ENCODE results near the gene MLXIP. TPM values are rescaled to one million over a fixed set of nuclear protein-coding genes. Genes with fewer than 3 reads are reported as not detected.

MLXIP gene
- total RNA-seq, 2 donors from 2014 or later: 28.4 to 48.6 TPM

DNA sequence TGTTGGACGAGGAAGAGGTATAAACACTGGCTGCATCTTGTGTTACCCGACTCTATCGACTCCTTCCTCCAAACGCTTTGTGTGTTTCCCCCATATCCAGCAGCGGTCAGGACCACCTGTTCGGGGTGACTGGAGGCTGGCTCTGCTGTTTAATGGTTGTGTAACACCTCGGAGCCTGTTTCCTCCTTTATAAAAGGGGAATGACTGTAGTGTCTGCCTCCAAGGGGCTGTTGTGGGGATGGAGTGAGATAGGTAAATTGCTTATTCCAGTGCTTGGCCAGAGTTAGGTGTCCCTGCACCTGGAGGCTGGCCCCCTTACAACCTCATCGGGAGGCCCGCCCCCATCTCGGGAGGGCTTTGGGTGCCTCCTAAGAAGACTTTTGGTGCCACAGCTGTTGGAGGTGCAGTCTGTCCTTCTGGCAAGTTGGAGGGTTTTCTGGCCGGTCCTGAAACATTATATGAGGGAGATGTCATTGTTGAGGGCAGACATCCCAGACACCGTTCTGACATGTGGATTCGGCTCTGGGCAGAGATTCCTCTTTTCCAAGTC is 1.1 kb downstream of the MLXIP start:
- H3K4me1 Mint-ChIP-seq (ENCODE audit: low read depth in 2 of 2): peaks cover 45 to 50% of the 10 kb centered on the region in 2 donors
- no peaks in the 10 kb centered on the region for H3K27me3 Mint-ChIP-seq
- ATAC-seq (no peak), DNase-seq (ENCODE audit: low spot score) (no peak)
- H3K9me3 Mint-ChIP-seq: no peaks in the 10 kb centered on the region
- peak overlapping the region; percentile 75 to 88 for H3K27ac Mint-ChIP-seq
- peak overlapping the region; percentile 97 for H3K4me3 Mint-ChIP-seq
- no peaks in the 10 kb centered on the region for H3K36me3 Mint-ChIP-seq

DNA sequence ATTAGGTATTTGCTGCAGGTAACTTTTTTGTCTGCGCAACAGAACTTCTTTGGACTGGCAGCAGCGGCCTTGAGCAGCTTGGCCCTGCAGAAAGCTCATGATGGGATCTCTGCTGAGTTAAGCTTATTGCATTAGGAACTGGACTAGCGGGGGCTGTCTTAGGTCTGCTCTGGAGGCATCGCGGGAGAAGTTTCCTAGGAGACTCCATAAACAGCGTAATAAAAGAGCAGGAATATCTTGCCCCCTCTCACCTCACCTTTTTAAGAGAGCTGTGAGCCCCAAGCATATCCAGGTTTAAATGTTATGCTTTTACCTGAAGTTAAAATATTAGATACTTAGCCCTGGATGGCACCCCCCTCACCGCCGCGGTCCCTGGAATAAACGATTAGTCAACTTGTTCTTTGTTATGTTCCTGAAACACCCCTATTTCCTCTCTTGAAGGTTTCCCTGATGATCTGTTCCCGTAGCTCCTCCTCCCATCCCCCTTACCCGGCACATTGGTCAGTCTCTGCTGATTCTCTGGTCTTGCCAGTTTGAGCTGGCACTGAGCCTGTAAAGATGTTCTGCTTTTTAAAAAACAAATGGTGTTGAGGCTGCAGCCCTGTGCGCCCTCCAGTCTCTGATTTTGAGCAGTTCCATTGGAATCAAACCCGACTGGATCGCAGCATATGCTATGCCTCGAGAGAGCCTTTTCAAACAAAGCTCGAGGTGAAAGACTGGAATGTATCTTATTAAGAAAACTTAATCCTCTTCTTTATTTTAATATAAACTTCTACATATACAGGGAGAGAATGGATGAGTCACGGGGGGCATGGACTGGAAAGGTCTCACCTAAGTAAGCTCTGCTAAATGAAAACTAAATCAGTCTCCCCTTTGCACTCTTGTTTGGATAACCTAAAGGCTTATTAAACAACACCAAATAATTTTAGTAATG is 1.9 kb downstream of the MLXIP start:
- peak overlapping the region; percentile 75 to 88 for H3K27ac Mint-ChIP-seq
- no peaks in the 10 kb centered on the region for H3K27me3 Mint-ChIP-seq
- peak overlapping the region; percentile 97 for H3K4me3 Mint-ChIP-seq
- DNase-seq (ENCODE audit: low spot score) (no peak), ATAC-seq (no peak)
- H3K36me3 Mint-ChIP-seq: no peaks in the 10 kb centered on the region
- peaks cover 46 to 51% of the 10 kb centered on the region in 2 donors for H3K4me1 Mint-ChIP-seq (ENCODE audit: low read depth in 2 of 2)
- H3K9me3 Mint-ChIP-seq: no peaks in the 10 kb centered on the region

DNA sequence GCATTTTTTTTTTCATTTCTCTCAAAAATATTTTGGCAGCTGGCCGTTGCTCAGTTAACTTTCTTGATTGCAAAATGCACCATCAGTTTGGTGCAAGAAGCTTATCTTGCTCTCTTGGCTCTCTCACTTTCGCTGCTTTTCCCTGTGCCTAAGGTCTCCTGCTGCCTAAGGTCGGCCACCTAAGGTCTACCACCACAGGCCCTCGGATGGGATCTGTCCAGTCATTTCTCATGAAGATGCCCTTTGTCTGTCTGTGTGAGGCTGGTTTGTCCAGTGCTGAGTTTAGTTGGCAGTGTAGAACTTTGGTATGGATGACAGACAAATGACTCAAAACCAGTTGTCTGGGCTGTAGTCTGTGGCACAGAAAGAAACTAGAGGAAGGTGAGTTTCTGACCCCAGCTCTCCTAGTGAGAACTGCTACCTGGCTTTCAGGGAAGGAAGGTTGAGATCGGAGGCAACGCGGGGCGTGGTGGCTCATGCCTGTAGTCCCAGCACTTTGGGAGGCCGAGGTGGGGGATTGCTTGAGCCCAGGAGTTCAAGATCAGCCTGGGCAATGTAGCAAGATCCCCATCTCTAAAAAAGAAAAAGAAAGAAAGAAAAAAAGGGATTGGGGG is 2.6 kb downstream of the MLXIP start:
- Mint-ChIP-seq H3K27ac (peak overlapping the region; percentile 75 to 88), H3K9me3 (no peaks in the 10 kb centered on the region), H3K4me1 (ENCODE audit: low read depth in 2 of 2) (peaks cover 53 to 58% of the 10 kb centered on the region in 2 donors), H3K4me3 (peak overlapping the region; percentile 97), H3K36me3 (no peaks in the 10 kb centered on the region), H3K27me3 (no peaks in the 10 kb centered on the region)
- ATAC-seq (peak in 1 of 2 donors; percentile 24), DNase-seq (ENCODE audit: low spot score) (no peak)

- Mint-ChIP-seq H3K27me3 (no peaks in the 10 kb centered on the region), H3K36me3 (no peaks in the 10 kb centered on the region), H3K9me3 (no peaks in the 10 kb centered on the region)
Observed at GRCh38 chr12:122081697-122082221, 3.2 kb downstream of the MLXIP start.

GRCh38 chr12:122082621-122083356 is 4.2 kb downstream of the MLXIP start:
- Mint-ChIP-seq H3K36me3 (no peaks in the 10 kb centered on the region), H3K9me3 (no peaks in the 10 kb centered on the region), H3K27ac (peak overlapping the region; percentile 75 to 88), H3K4me1 (ENCODE audit: low read depth in 2 of 2) (peaks cover 65 to 71% of the 10 kb centered on the region in 2 donors), H3K4me3 (peak overlapping the region; percentile 31), H3K27me3 (no peaks in the 10 kb centered on the region)
- DNase-seq (ENCODE audit: low spot score) (no peak), ATAC-seq (no peak)

More at GRCh38 chr12:122081697-122082221, 3.2 kb downstream of the MLXIP start:
- DNase-seq (ENCODE audit: low spot score) (no peak), ATAC-seq (peak in 1 of 2 donors; percentile 41)
- Mint-ChIP-seq H3K4me1 (ENCODE audit: low read depth in 2 of 2) (peaks cover 56 to 61% of the 10 kb centered on the region in 2 donors), H3K27ac (peak overlapping the region; percentile 75 to 88), H3K4me3 (peak overlapping the region; percentile 97)

DNA sequence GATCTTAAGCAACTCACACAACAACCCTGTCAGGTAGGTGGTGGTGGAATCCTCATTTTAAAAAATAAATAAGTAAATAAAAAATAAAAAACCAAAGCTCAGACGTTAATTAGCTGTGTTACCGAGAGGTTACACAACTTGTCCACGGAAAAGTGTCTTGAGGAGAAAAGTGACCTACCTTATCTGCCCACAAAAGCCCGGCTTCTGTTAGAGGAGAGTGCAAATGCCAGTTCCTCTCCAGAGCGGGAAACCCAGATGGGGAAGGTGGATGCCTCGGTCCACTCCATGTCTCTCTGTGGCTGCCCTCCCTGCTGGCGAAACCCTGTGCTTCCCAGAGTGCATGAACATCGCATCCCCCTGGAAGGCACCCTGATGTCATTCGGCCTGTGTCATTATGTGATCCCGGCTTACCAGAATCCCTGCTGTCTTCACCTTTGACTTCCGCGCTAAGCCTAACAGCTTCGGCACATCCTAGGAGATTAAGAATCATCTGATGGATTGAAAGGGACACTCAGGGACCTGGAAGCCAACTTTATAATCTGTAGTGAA is 6.4 kb downstream of the MLXIP start:
- Mint-ChIP-seq H3K27ac (peak overlapping the region in 1 of 2 donors; percentile 4), H3K36me3 (no peaks in the 10 kb centered on the region), H3K4me1 (ENCODE audit: low read depth in 2 of 2) (peaks cover 67 to 72% of the 10 kb centered on the region in 2 donors), H3K4me3 (no peak overlapping the region), H3K9me3 (no peaks in the 10 kb centered on the region), H3K27me3 (no peaks in the 10 kb centered on the region)
- ATAC-seq (no peak), DNase-seq (ENCODE audit: low spot score) (no peak)

- Mint-ChIP-seq H3K36me3 (no peaks in the 10 kb centered on the region), H3K4me1 (ENCODE audit: low read depth in 2 of 2) (peaks cover 61 to 65% of the 10 kb centered on the region in 2 donors), H3K4me3 (peak overlapping the region; percentile 3), H3K27me3 (no peaks in the 10 kb centered on the region), H3K9me3 (no peaks in the 10 kb centered on the region), H3K27ac (peak overlapping the region; percentile 4 to 19)
- no peak for ATAC-seq
- DNase-seq (ENCODE audit: low spot score): no peak
Observed at GRCh38 chr12:122085591-122085990, 7.0 kb downstream of the MLXIP start.

GRCh38 chr12:122086116-122086515 is 7.6 kb downstream of the MLXIP start:
- ATAC-seq (no peak), DNase-seq (ENCODE audit: low spot score) (no peak)
- H3K36me3 Mint-ChIP-seq: no peaks in the 10 kb centered on the region
- H3K9me3 Mint-ChIP-seq: no peaks in the 10 kb centered on the region
- H3K4me3 Mint-ChIP-seq: no peak overlapping the region
- peaks cover 60 to 61% of the 10 kb centered on the region in 2 donors for H3K4me1 Mint-ChIP-seq (ENCODE audit: low read depth in 2 of 2)
- H3K27me3 Mint-ChIP-seq: no peaks in the 10 kb centered on the region
- peak overlapping the region; percentile 4 to 19 for H3K27ac Mint-ChIP-seq

DNA sequence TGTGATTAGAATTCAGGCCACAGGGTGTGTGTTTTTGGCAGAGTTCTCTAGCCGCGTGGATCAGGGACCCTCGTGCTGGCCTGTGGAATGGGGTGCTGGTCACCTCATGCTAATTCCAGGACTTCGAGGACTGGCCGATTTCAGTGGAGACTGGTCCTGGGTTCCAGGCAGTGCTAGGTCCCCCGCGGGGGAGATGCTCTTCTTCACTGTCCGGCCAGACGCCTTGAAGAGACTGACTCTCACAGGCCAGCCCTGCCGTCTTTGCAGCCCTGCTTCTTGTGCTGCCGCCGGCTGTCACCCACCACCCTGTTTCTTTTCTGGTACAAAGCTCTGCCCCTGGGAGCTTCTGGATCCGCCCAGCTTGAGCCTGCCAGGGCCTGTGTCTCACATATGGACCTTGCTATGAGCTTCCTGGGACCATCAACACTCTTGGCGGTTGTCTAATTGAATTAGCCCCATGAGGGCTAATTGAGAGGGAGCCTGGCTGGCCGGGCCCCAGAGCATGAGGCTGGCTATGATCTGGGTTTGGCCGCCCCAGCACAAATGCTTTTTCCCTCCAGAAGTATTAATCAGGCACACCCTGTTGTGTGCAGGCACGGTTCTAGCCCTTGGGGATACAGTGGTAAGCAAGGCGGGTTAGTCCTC is 8.2 kb downstream of the MLXIP start:
- DNase-seq (ENCODE audit: low spot score) (no peak), ATAC-seq (no peak)
- no peaks in the 10 kb centered on the region for H3K36me3 Mint-ChIP-seq
- peak overlapping the region in 1 of 2 donors; percentile 4 for H3K27ac Mint-ChIP-seq
- H3K4me3 Mint-ChIP-seq: no peak overlapping the region
- no peaks in the 10 kb centered on the region for H3K9me3 Mint-ChIP-seq
- no peaks in the 10 kb centered on the region for H3K27me3 Mint-ChIP-seq
- peaks cover 54 to 58% of the 10 kb centered on the region in 2 donors for H3K4me1 Mint-ChIP-seq (ENCODE audit: low read depth in 2 of 2)

- H3K4me1 Mint-ChIP-seq (ENCODE audit: low read depth in 2 of 2): peaks cover 45 to 50% of the 10 kb centered on the region in 2 donors
- ATAC-seq: no peak
- no peaks in the 10 kb centered on the region for H3K36me3 Mint-ChIP-seq
- H3K9me3 Mint-ChIP-seq: no peaks in the 10 kb centered on the region
- no peak for DNase-seq (ENCODE audit: low spot score)
- H3K27ac Mint-ChIP-seq: peak overlapping the region in 1 of 2 donors; percentile 6
- no peaks in the 10 kb centered on the region for H3K27me3 Mint-ChIP-seq
- H3K4me3 Mint-ChIP-seq: no peak overlapping the region
Observed at GRCh38 chr12:122087431-122088178, 9.0 kb downstream of the MLXIP start.

DNA sequence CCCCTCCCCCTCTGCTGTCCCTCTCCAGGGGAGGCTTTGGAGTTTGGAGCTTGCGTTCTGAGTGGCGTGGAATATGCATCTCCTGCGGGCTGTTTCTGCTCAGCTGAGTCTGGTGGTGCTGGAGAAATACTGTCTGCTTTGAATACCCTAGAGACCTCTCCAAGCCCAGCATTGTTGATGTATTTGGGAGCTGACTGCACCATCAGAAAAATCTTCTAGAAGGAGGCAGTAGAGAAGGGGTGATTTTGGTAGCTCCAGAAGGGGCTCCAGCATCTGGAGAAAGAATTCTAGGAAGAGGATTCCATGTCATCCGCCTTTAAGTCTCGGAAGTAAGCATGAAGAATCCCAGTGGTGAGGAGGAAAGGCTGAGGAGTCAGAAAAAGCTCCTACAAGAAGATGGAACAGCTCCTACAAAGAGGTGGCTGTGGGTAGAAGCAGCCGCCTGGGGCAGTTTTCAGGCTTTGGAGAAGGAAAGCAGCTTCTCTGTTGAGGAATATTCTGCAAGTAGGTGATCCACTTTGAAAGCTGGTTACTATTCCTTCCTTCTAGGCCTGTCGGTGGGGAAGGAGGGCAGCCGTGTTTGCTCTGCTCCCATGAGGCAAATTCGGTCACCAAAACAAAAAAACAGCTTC is 9.7 kb downstream of the MLXIP start:
- no peaks in the 10 kb centered on the region for H3K9me3 Mint-ChIP-seq
- H3K4me3 Mint-ChIP-seq: no peak overlapping the region
- no peaks in the 10 kb centered on the region for H3K27me3 Mint-ChIP-seq
- peaks cover 39 to 45% of the 10 kb centered on the region in 2 donors for H3K4me1 Mint-ChIP-seq (ENCODE audit: low read depth in 2 of 2)
- H3K27ac Mint-ChIP-seq: peak overlapping the region in 1 of 2 donors; percentile 6
- ATAC-seq: no peak
- no peaks in the 10 kb centered on the region for H3K36me3 Mint-ChIP-seq
- DNase-seq (ENCODE audit: low spot score): no peak

GRCh38 chr12:122089077-122089476 is 10.5 kb downstream of the MLXIP start:
- Mint-ChIP-seq H3K36me3 (no peaks in the 10 kb centered on the region), H3K9me3 (no peaks in the 10 kb centered on the region), H3K27ac (no peak overlapping the region), H3K27me3 (no peaks in the 10 kb centered on the region), H3K4me1 (ENCODE audit: low read depth in 2 of 2) (peaks cover 32 to 37% of the 10 kb centered on the region in 2 donors), H3K4me3 (no peak overlapping the region)
- ATAC-seq (no peak), DNase-seq (ENCODE audit: low spot score) (no peak)
